ENCODE data around the gene EHD2. TPM values are rescaled to one million over a fixed set of nuclear protein-coding genes. Genes with fewer than 3 reads are reported as not detected.
"Not testable (repeated sequence)": the region's sequence is repeated elsewhere in the genome, so short reads cannot be mapped to it uniquely, and the experiment has no call there.

The EHD2 gene
- total and polyA plus RNA-seq, 2 of the 13 experiments (the other 11 are each of a cell fraction or from before 2014, with no cell fraction given) = 0.09 to 0.28 TPM

DNA sequence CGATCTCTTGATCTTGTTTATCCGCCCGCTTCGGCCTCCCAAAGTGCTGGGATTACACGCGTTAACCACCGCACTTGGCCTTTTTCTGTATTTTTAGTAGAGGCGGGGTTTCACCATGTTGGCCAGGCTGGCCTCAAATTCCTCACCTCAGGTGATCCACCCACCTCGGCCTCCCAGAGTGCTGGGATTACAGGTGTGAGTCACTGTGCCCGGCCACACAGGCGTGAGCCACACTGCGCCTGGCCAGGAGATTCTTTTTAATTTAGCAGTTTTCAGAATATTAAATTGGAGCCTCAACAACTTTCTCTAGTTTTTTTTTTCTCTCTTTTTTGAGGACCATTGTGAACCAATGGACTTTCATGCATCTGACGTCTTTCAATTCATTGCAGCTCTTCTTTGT is 76.6 kb downstream of the EHD2 start:
- intact Hi-C loops (cut with micrococcal nuclease; ENCODE audit: unreplicated experiment); in situ Hi-C loops (cut with HindIII; ENCODE audit: extremely low pct_ligation_motif_present, low pct_unique_long_range_greater_than_20kb); BruUV-seq (replicated peaks); POLR2A ChIA-PET; H3K36me3 ChIP-seq (replicated peaks in 1 of 2; ENCODE audit: control insufficient read depth in 1 of 2, insufficient read depth in 2 of 2, low read length in 2 of 2); H3K9me3 ChIP-seq (ENCODE audit: low read length); DNase-seq (ENCODE audit: low spot score); H3K4me1 ChIP-seq (ENCODE audit: insufficient read depth, low read length); H4K20me1 ChIP-seq (ENCODE audit: insufficient read depth, low read length); H2AFZ ChIP-seq (ENCODE audit: low read length); H3K79me2 ChIP-seq (ENCODE audit: insufficient read depth, low read length); H3K27me3 ChIP-seq (ENCODE audit: control insufficient read depth in 1 of 2, insufficient read depth in 2 of 2, low read length in 2 of 2); H3K4me3 ChIP-seq (replicated peaks in 1 of 3; ENCODE audit: insufficient read depth in 1 of 3, low read depth in 2 of 3, low read length in 3 of 3); H3K4me2 ChIP-seq (ENCODE audit: low read depth, low read length); H3K27ac ChIP-seq (ENCODE audit: extremely low read length, insufficient read depth, low read length); H3K9ac ChIP-seq (ENCODE audit: insufficient read depth, low read depth, low read length); ATAC-seq; FAIRE-seq: not testable (repeated sequence)
- CTCF ChIA-PET (ENCODE audit: low intra/inter-chr PET ratio, low total read pairs) = interaction anchor here (0.7 to 1.1 kb wide), 3 partner anchors 24 to 73 kb away, joined by 3 to 5 read pairs (median 4); no protein-coding TSS in a partner anchor
- WGBS (ENCODE audit: low lambda C conversion rate) = 71% methylated on average over 13 of the region's 13 CpGs

DNA sequence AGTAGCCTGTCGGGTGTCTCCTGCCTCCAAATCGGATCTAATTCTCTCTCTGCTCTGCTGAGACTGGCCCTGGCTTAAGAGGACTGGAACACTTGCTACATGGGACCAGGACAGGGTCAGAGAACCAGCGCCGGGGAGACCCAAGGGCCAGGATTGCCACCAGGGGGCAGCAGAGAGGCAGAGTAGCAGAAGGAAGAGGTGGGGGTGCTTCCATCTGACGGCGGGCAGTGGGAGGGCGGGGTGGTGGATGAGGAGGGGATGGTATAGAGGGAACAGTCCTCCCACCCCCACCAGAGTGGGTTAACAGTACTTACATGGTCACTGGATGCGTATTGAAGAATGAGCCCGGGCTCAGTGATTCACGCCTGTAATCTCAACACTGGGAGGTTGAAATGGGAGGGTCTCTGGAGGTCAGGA is 77.2 kb downstream of the EHD2 start:
- FAIRE-seq (peak; percentile 61), DNase-seq (ENCODE audit: low spot score) (peak; percentile 65), ATAC-seq (peak; percentile 91)
- no peak overlapping the region for H3K4me2 ChIP-seq (ENCODE audit: low read depth, low read length)
- ChIA-PET POLR2A (no interaction called here), CTCF (ENCODE audit: low intra/inter-chr PET ratio, low total read pairs) (interaction anchor here (0.7 to 1.1 kb wide), 4 partner anchors 24 to 73 kb away, joined by 3 to 5 read pairs (median 4); no protein-coding TSS in a partner anchor)
- H3K36me3 ChIP-seq (replicated peaks in 1 of 2; ENCODE audit: control insufficient read depth in 1 of 2, insufficient read depth in 2 of 2, low read length in 2 of 2) = peaks cover 0 to 1% of the 10 kb centered on the region in 2 experiments; a peak in 2 of 5 replicates
- no peak overlapping the region for H3K4me3 ChIP-seq (replicated peaks in 1 of 3; ENCODE audit: insufficient read depth in 1 of 3, low read depth in 2 of 3, low read length in 3 of 3)
- no peak overlapping the region for H3K27ac ChIP-seq (ENCODE audit: extremely low read length, insufficient read depth, low read length)
- H3K4me1 ChIP-seq (ENCODE audit: insufficient read depth, low read length) = no peaks in the 10 kb centered on the region
- no peak overlapping the region for H2AFZ ChIP-seq (ENCODE audit: low read length)
- intact Hi-C loops (cut with micrococcal nuclease; ENCODE audit: unreplicated experiment) = no loop called here
- H3K9ac ChIP-seq (ENCODE audit: insufficient read depth, low read depth, low read length) = no peak overlapping the region
- H3K27me3 ChIP-seq (ENCODE audit: control insufficient read depth in 1 of 2, insufficient read depth in 2 of 2, low read length in 2 of 2) = no peaks in the 10 kb centered on the region
- BruUV-seq (replicated peaks) = no TSS peak
- 18% methylated on average over 10 of the region's 10 CpGs for WGBS (ENCODE audit: low lambda C conversion rate)
- no peaks in the 10 kb centered on the region for H4K20me1 ChIP-seq (ENCODE audit: insufficient read depth, low read length)
- no peaks in the 10 kb centered on the region for H3K79me2 ChIP-seq (ENCODE audit: insufficient read depth, low read length)
- TF ChIP-seq ZNF740 (CRISPR knock-in tag; IDR thresholded peaks at IDR 0.05) (peak; percentile 87; the same call in 1 of the 2 replicates), SALL1 (CRISPR knock-in tag; IDR thresholded peaks at IDR 0.05) (peak; percentile 16; the same call in 1 of the 2 replicates), SMC3 (IDR thresholded peaks at IDR 0.05; ENCODE audit: low read length) (peak; percentile 15; the same call in 1 of the 2 replicates), CTCF (CRISPR knock-in tag; IDR thresholded peaks at IDR 0.05) (peak; percentile 83), MAZ (IDR thresholded peaks at IDR 0.05; ENCODE audit: borderline replicate concordance, low read depth, low read length) (peak; percentile 41; the same call in 1 of the 2 replicates), MAZ (CRISPR knock-in tag; IDR thresholded peaks at IDR 0.05; ENCODE audit: low read depth) (no peak), XRCC5 (optimal IDR thresholded peaks at IDR 0.05; ENCODE audit: low read length) (peak; percentile 67), PAWR (CRISPR knock-in tag; IDR thresholded peaks at IDR 0.05; ENCODE audit: borderline replicate concordance) (no peak), MAFF (IDR thresholded peaks at IDR 0.05; ENCODE audit: low read depth, low read length) (no peak)
- in situ Hi-C loops (cut with HindIII; ENCODE audit: extremely low pct_ligation_motif_present, low pct_unique_long_range_greater_than_20kb) = no loop called here
- no peaks in the 10 kb centered on the region for H3K9me3 ChIP-seq (ENCODE audit: low read length)

Data from HepG2 (cell line).